ENCODE measurements around the gene CRYBB1. TPM values are rescaled to one million over a fixed set of nuclear protein-coding genes. Genes with fewer than 3 reads are reported as not detected.

The CRYBB1 gene
- total and polyA plus RNA-seq, 4 donors: 0.17 to 2.3 (median 0.32) TPM; not detected in 1

GRCh38 chr22:26635117-26635516, 17.3 kb upstream of the CRYBB1 start:
- H3K4me1 ChIP-seq (ENCODE audit: control insufficient read depth in 4 of 4, insufficient read depth in 4 of 4, low read length in 3 of 4): no peaks in the 10 kb centered on the region
- WGBS: 84% methylated on average over 2 of the region's 2 CpGs
- H3K4me3 ChIP-seq (ENCODE audit: low read depth in 1 of 3, low read length in 3 of 3): no peak overlapping the region
- H3K27me3 ChIP-seq (ENCODE audit: control insufficient read depth in 4 of 4, insufficient read depth in 4 of 4, low read length in 3 of 4): no peaks in the 10 kb centered on the region
- no peak for DNase-seq (ENCODE audit: low spot score)
- no peak overlapping the region for H3K27ac ChIP-seq (ENCODE audit: low read depth in 1 of 2, low read length in 2 of 2)
- no peaks in the 10 kb centered on the region for H3K9me3 ChIP-seq (ENCODE audit: control insufficient read depth in 4 of 4, low read length in 3 of 4)
- no peaks in the 10 kb centered on the region for H3K36me3 ChIP-seq (ENCODE audit: control insufficient read depth in 4 of 4, insufficient read depth in 3 of 4, low read depth in 1 of 4, low read length in 3 of 4)
- no peak overlapping the region for H3K9ac ChIP-seq (ENCODE audit: low read depth in 1 of 2, low read length in 2 of 2)
- TF ChIP-seq RXRA (IDR thresholded peaks at IDR 0.05): no peak
- no peak for TF ChIP-seq HNF4G (IDR thresholded peaks at IDR 0.05)
- no peak for TF ChIP-seq ATF3 (IDR thresholded peaks at IDR 0.05)
- no peak for TF ChIP-seq ZBTB33 (IDR thresholded peaks at IDR 0.05)
- no peak for TF ChIP-seq FOXA1 (IDR thresholded peaks at IDR 0.05)

- Histone ChIP-seq H3K27ac (ENCODE audit: low read depth in 1 of 2, low read length in 2 of 2) (no peak overlapping the region), H3K4me3 (ENCODE audit: low read depth in 1 of 3, low read length in 3 of 3) (no peak overlapping the region), H3K4me1 (ENCODE audit: control insufficient read depth in 4 of 4, insufficient read depth in 4 of 4, low read length in 3 of 4) (no peaks in the 10 kb centered on the region), H3K36me3 (ENCODE audit: control insufficient read depth in 4 of 4, insufficient read depth in 3 of 4, low read depth in 1 of 4, low read length in 3 of 4) (no peaks in the 10 kb centered on the region), H3K27me3 (ENCODE audit: control insufficient read depth in 4 of 4, insufficient read depth in 4 of 4, low read length in 3 of 4) (no peaks in the 10 kb centered on the region), H3K9ac (ENCODE audit: low read depth in 1 of 2, low read length in 2 of 2) (no peak overlapping the region), H3K9me3 (ENCODE audit: control insufficient read depth in 4 of 4, low read length in 3 of 4) (no peaks in the 10 kb centered on the region)
- TF ChIP-seq REST (IDR thresholded peaks at IDR 0.05) (no peak), RAD21 (IDR thresholded peaks at IDR 0.05) (no peak), ZBTB33 (IDR thresholded peaks at IDR 0.05) (no peak), TAF1 (conservative IDR thresholded peaks at IDR 0.05) (no peak), JUND (IDR thresholded peaks at IDR 0.05) (no peak), MAX (IDR thresholded peaks at IDR 0.05) (no peak), NR2F2 (IDR thresholded peaks at IDR 0.05) (no peak), FOXA2 (IDR thresholded peaks at IDR 0.05) (no peak), YY1 (IDR thresholded peaks at IDR 0.05) (no peak), SP1 (IDR thresholded peaks at IDR 0.05) (no peak), ATF3 (IDR thresholded peaks at IDR 0.05) (no peak), CTCF (IDR thresholded peaks at IDR 0.05; ENCODE audit: low read depth, low read length, missing input control) (no peak), RXRA (IDR thresholded peaks at IDR 0.05) (no peak), EGR1 (IDR thresholded peaks at IDR 0.05; ENCODE audit: low read depth in 2 of 2) (no peak), GABPA (IDR thresholded peaks at IDR 0.05 in 1 of 2, conservative IDR thresholded peaks at IDR 0.05 in 1 of 2) (no peak), HNF4G (IDR thresholded peaks at IDR 0.05) (no peak), HNF4A (conservative IDR thresholded peaks at IDR 0.05) (no peak), FOXA1 (IDR thresholded peaks at IDR 0.05) (no peak)
- WGBS: 98% methylated on average over 3 of the region's 3 CpGs
- DNase-seq (ENCODE audit: low spot score): no peak
Observed at GRCh38 chr22:26634189-26634588, 16.4 kb upstream of the CRYBB1 start.

All from liver (tissue), 9 donors.